PC-3 (cell line): ENCODE data around the gene PLXNA4. TPM values are rescaled to one million over a fixed set of nuclear protein-coding genes. Genes with fewer than 3 reads are reported as not detected.

Experiments used
- ATAC-seq: fragments of 200-7000 bp; cut with Tn5 transposase; 2 replicates; pipeline ENCODE4 v1.9.1; 2020; ENCODE audit warnings: mild to moderate bottlenecking, moderate library complexity
- BruUV-seq: library from RNA; stranded (reverse); fragments of 400-500 nt; replicated peaks from 2 replicates; lab custom pipeline; 2021; lab: Mats Ljungman, UMichigan
- CTCF ChIA-PET: fragments of 300-600 bp; sonication (Branson Sonifier 250); formaldehyde crosslinking; loops from one replicate; lab custom pipeline; 2022; ENCODE audit warnings: antibody characterized with exemption; lab: Charles Lee
- POLR2A ChIA-PET: fragments of 300-600 bp; sonication (Branson Sonifier 250); formaldehyde crosslinking; loops from one replicate; lab custom pipeline; 2022; ENCODE audit warnings: antibody characterized with exemption; ENCODE audit not compliant: unreplicated experiment; lab: Charles Lee
- DNase-seq: peaks from one replicate; pipeline ENCODE4 v3.0.0-alpha.2; 2015
- H2AFZ ChIP-seq: fragments of 300-600 bp; sonication (generic); 2 replicates; pipeline ENCODE4 v1.6.0; 2016; ENCODE audit warnings: antibody characterized with exemption, low read length
- H3F3A ChIP-seq: fragments of 300-600 bp; sonication (generic); one replicate; pipeline ENCODE4 v1.6.0; 2017; ENCODE audit warnings: antibody characterized with exemption, low read length, control low read depth, mild to moderate bottlenecking; ENCODE audit not compliant: unreplicated experiment
- H3K27ac ChIP-seq: fragments of 300-600 bp; sonication (generic); 2 replicates; pipeline ENCODE4 v1.5.1; 2016; ENCODE audit warnings: mild to moderate bottlenecking, low read length
- H3K27me3 ChIP-seq: fragments of 300-600 bp; sonication (generic); 2 replicates; pipeline ENCODE4 v1.6.1; 2016; ENCODE audit warnings: low read length, mixed read lengths
- H3K36me3 ChIP-seq: fragments of 300-600 bp; sonication (generic); 2 replicates; pipeline ENCODE4 v1.6.1; 2016; ENCODE audit warnings: low read depth, mixed run types, low read length, mixed read lengths
- H3K4me1 ChIP-seq: fragments of 300-600 bp; sonication (generic); 2 replicates; pipeline ENCODE4 v1.5.1; 2016; ENCODE audit warnings: low read length; ENCODE audit not compliant: insufficient read depth
- H3K4me2 ChIP-seq: fragments of 300-600 bp; sonication (generic); 2 replicates; pipeline ENCODE4 v1.6.0; 2016; ENCODE audit warnings: low read length
- H3K4me3 ChIP-seq: fragments of 300-600 bp; sonication (generic); 2 replicates; pipeline ENCODE4 v1.5.1; 2016; ENCODE audit warnings: mild to moderate bottlenecking, low read length, mixed read lengths
- H3K79me2 ChIP-seq: fragments of 300-600 bp; sonication (generic); 2 replicates; pipeline ENCODE4 v1.6.1; 2017; ENCODE audit warnings: low read length, mixed read lengths
- H3K9ac ChIP-seq: fragments of 300-600 bp; sonication (generic); 2 replicates; pipeline ENCODE4 v1.6.0; 2016; ENCODE audit warnings: mild to moderate bottlenecking, low read length
- H3K9me2 ChIP-seq: fragments of 300-600 bp; sonication (generic); replicated peaks from 2 replicates; pipeline ENCODE4 v1.6.1; 2016; ENCODE audit warnings: mixed run types, low read length, mixed read lengths
- H3K9me3 ChIP-seq: fragments of 300-600 bp; sonication (generic); 2 replicates; pipeline ENCODE4 v1.6.1; 2016; ENCODE audit warnings: low read length, mixed read lengths
- H4K20me1 ChIP-seq: fragments of 300-600 bp; sonication (generic); 2 replicates; pipeline ENCODE4 v1.6.1; 2016; ENCODE audit warnings: low read length, mixed read lengths
- EZH2 ChIP-seq: fragments of 300-600 bp; sonication (generic); IDR thresholded peaks from one replicate; pipeline ENCODE4 v1.6.1; 2017; ENCODE audit warnings: antibody characterized with exemption, mild to moderate bottlenecking, low read length; ENCODE audit not compliant: unreplicated experiment
- EZH2phosphoT487 ChIP-seq: fragments of 300-600 bp; sonication (generic); IDR thresholded peaks from 2 replicates; pipeline ENCODE4 v1.6.1; 2018; ENCODE audit warnings: mild to moderate bottlenecking, antibody characterized with exemption, low read length, borderline replicate concordance
- intact Hi-C: fragments of 100-400 bp; cut with micrococcal nuclease; formaldehyde crosslinking; loops from 2 replicates; pipeline ENCODE4 v1.9.0; 2023
- total RNA-seq: library from RNA; depleted of rRNA; stranded (reverse); fragments of >200 nt; gene quantifications from 2 replicates; pipeline ENCODE4 v1.2.3, GENCODE V29; 2014
- TF ChIP-seq, protein P1 (sequence below): fragments of 300-600 bp; sonication (generic); conservative IDR thresholded peaks from 2 replicates; pipeline ENCODE4 v1.5.1; 2017; ENCODE audit warnings: antibody characterized with exemption, low read depth, mild to moderate bottlenecking, low read length

The PLXNA4 gene
- total RNA-seq, 1 experiment from 2014 or later: 1.2 TPM

DNA sequence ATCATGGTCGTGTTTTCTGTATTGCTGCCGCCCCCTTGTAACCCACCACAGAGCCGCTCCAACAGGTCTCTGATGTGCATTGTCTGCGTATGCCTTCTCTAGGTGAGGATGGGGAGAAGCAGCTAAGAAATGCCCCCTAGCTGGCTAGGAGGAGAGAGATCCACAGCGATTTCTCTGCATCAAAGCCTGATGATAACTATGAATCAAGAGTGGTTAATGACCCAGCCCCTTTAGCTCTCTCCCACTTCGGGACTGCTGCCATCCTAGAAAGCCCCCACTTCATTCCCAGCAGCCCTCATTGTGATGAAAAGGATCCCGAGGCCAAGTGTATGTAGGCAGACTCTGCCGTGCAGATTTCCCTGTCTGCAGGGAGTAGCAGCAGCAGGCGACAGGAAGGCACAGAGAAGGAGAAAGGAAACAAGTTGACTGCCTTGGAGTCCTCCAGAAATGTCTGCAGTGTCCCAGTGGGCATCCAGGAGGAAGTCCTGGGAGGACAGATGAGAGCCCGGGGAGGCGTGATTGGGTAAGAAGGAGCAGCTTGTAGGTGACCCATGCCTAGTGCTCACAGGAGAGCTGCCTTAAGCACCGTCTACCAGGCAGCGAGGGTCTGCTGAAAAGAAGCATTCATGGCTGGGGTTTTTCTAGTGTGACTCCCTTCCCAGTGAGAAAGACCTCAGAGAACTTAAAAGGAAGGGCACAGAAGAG is 2.9 kb downstream of the PLXNA4 start:
- no TSS peak for BruUV-seq
- no peaks in the 10 kb centered on the region for H3K9me3 ChIP-seq
- no peak overlapping the region for H3K27ac ChIP-seq
- CTCF ChIA-PET: no interaction called here
- no peak for ATAC-seq
- no peak overlapping the region for H3K9ac ChIP-seq
- H3K9me2 ChIP-seq: no peaks in the 10 kb centered on the region
- H4K20me1 ChIP-seq: no peaks in the 10 kb centered on the region
- H3K27me3 ChIP-seq: peaks cover 32% of the 10 kb centered on the region
- POLR2A ChIA-PET: no interaction called here
- intact Hi-C loops: no loop called here
- no peak for DNase-seq
- H3K36me3 ChIP-seq: no peaks in the 10 kb centered on the region
- H2AFZ ChIP-seq: no peak overlapping the region
- TF ChIP-seq, protein P1, sequence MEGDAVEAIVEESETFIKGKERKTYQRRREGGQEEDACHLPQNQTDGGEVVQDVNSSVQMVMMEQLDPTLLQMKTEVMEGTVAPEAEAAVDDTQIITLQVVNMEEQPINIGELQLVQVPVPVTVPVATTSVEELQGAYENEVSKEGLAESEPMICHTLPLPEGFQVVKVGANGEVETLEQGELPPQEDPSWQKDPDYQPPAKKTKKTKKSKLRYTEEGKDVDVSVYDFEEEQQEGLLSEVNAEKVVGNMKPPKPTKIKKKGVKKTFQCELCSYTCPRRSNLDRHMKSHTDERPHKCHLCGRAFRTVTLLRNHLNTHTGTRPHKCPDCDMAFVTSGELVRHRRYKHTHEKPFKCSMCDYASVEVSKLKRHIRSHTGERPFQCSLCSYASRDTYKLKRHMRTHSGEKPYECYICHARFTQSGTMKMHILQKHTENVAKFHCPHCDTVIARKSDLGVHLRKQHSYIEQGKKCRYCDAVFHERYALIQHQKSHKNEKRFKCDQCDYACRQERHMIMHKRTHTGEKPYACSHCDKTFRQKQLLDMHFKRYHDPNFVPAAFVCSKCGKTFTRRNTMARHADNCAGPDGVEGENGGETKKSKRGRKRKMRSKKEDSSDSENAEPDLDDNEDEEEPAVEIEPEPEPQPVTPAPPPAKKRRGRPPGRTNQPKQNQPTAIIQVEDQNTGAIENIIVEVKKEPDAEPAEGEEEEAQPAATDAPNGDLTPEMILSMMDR: no peak
- TF ChIP-seq EZH2phosphoT487: no peak
- no peak for TF ChIP-seq EZH2
- H3K4me3 ChIP-seq: no peak overlapping the region
- no peaks in the 10 kb centered on the region for H3K79me2 ChIP-seq
- no peaks in the 10 kb centered on the region for H3K4me1 ChIP-seq
- no peak overlapping the region for H3K4me2 ChIP-seq
- H3F3A ChIP-seq: no peaks in the 10 kb centered on the region

DNA sequence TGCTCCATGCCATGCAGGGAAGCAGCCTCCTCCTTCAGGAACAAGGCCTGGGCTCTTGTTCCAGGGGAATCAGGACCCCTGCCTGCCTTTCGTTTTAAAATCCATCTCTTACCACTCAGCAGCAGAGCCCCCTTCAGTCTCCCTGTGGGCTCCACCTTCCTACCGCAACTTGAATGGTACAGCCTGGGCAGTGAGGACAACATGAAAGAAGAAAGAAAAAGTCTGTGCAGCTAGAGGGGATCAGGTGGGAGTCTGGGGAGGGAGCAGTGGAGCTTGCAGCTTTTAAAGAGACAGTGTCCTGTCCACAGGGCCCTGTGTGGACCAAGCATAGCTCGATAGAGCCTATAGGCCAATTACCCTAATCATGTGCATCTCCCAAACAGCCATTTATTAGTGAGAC is 3.7 kb downstream of the PLXNA4 start:
- no peak overlapping the region for H2AFZ ChIP-seq
- no peaks in the 10 kb centered on the region for H3F3A ChIP-seq
- no peak overlapping the region for H3K27ac ChIP-seq
- H3K4me3 ChIP-seq: no peak overlapping the region
- H3K79me2 ChIP-seq: no peaks in the 10 kb centered on the region
- TF ChIP-seq, protein P1: no peak
- TF ChIP-seq EZH2phosphoT487 (no peak), EZH2 (no peak)
- no peak overlapping the region for H3K9ac ChIP-seq
- H3K4me2 ChIP-seq: no peak overlapping the region
- ATAC-seq (no peak), DNase-seq (no peak)
- no peaks in the 10 kb centered on the region for H3K4me1 ChIP-seq
- intact Hi-C loops: no loop called here
- peaks cover 27% of the 10 kb centered on the region for H3K27me3 ChIP-seq
- CTCF ChIA-PET: no interaction called here
- H3K36me3 ChIP-seq: no peaks in the 10 kb centered on the region
- POLR2A ChIA-PET: no interaction called here
- no TSS peak for BruUV-seq
- H3K9me2 ChIP-seq: no peaks in the 10 kb centered on the region
- H3K9me3 ChIP-seq: no peaks in the 10 kb centered on the region
- no peaks in the 10 kb centered on the region for H4K20me1 ChIP-seq

DNA sequence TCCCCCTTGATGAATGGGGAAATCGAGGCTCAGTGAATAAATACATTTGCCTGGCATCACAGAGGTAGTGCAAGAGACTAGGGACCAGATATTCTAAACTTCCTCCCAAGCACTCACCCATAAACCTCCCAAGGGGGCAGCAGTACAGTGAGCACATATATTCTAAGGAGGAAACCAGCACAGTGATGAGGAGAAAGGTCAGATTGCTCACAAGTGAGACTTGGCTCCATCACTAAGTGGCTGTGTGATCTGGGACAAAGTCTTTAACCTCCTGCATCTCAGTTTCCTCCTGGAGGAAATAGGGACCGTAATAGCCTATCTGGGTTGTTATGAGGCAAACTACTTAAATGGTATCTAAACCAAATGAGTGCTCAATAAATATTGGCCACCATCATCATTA is 4.3 kb downstream of the PLXNA4 start:
- TF ChIP-seq, protein P1: no peak
- TF ChIP-seq EZH2 (no peak), EZH2phosphoT487 (no peak)
- intact Hi-C loops: no loop called here

More for the DNA sequence above, 4.3 kb downstream of the PLXNA4 start:
- Histone ChIP-seq H3F3A (no peaks in the 10 kb centered on the region), H4K20me1 (no peaks in the 10 kb centered on the region), H2AFZ (no peak overlapping the region), H3K79me2 (no peaks in the 10 kb centered on the region), H3K36me3 (no peaks in the 10 kb centered on the region), H3K27me3 (peaks cover 25% of the 10 kb centered on the region), H3K4me3 (no peak overlapping the region), H3K4me2 (no peak overlapping the region), H3K27ac (no peak overlapping the region), H3K4me1 (no peaks in the 10 kb centered on the region), H3K9me2 (no peaks in the 10 kb centered on the region), H3K9ac (no peak overlapping the region), H3K9me3 (no peaks in the 10 kb centered on the region)
- no peak for ATAC-seq
- CTCF ChIA-PET: no interaction called here
- BruUV-seq: no TSS peak
- DNase-seq: no peak
- POLR2A ChIA-PET: no interaction called here
